ENCODE data around the gene GPR137B.

Gene GPR137B

GRCh38 chr1:236167578-236167977, 25.2 kb downstream of the GPR137B start:
- Histone ChIP-seq H3K36me3 (ENCODE audit: control insufficient read depth, insufficient read depth, low read length) (peaks cover 10% of the 10 kb centered on the region), H3K4me3 (replicated peaks; ENCODE audit: low read depth, low read length) (no peak overlapping the region), H3K27me3 (replicated peaks; ENCODE audit: control insufficient read depth, insufficient read depth, low read length) (no peaks in the 10 kb centered on the region)
- no peak for DNase-seq (ENCODE audit: extremely low read depth, insufficient read length)
- no peak for TF ChIP-seq CTCF (IDR thresholded peaks at IDR 0.05; ENCODE audit: insufficient read depth, low read length, poor library complexity, severe bottlenecking)

GRCh38 chr1:236168716-236169429, 26.5 kb downstream of the GPR137B start:
- Histone ChIP-seq H3K36me3 (ENCODE audit: control insufficient read depth, insufficient read depth, low read length) (peaks cover 10% of the 10 kb centered on the region), H3K27me3 (replicated peaks; ENCODE audit: control insufficient read depth, insufficient read depth, low read length) (no peaks in the 10 kb centered on the region), H3K4me3 (replicated peaks; ENCODE audit: low read depth, low read length) (no peak overlapping the region)
- peak; percentile 26 for TF ChIP-seq CTCF (IDR thresholded peaks at IDR 0.05; ENCODE audit: insufficient read depth, low read length, poor library complexity, severe bottlenecking)
- no peak for DNase-seq (ENCODE audit: extremely low read depth, insufficient read length)

GRCh38 chr1:236172041-236172579, 29.8 kb downstream of the GPR137B start:
- Histone ChIP-seq H3K4me3 (replicated peaks; ENCODE audit: low read depth, low read length) (no peak overlapping the region), H3K36me3 (ENCODE audit: control insufficient read depth, insufficient read depth, low read length) (peaks cover 10% of the 10 kb centered on the region), H3K27me3 (replicated peaks; ENCODE audit: control insufficient read depth, insufficient read depth, low read length) (no peaks in the 10 kb centered on the region)
- TF ChIP-seq CTCF (IDR thresholded peaks at IDR 0.05; ENCODE audit: insufficient read depth, low read length, poor library complexity, severe bottlenecking): no peak
- no peak for DNase-seq (ENCODE audit: extremely low read depth, insufficient read length)

GRCh38 chr1:236173174-236173767, 30.9 kb downstream of the GPR137B start:
- Histone ChIP-seq H3K27me3 (replicated peaks; ENCODE audit: control insufficient read depth, insufficient read depth, low read length) (no peaks in the 10 kb centered on the region), H3K4me3 (replicated peaks; ENCODE audit: low read depth, low read length) (no peak overlapping the region), H3K36me3 (ENCODE audit: control insufficient read depth, insufficient read depth, low read length) (peaks cover 14% of the 10 kb centered on the region)
- no peak for TF ChIP-seq CTCF (IDR thresholded peaks at IDR 0.05; ENCODE audit: insufficient read depth, low read length, poor library complexity, severe bottlenecking)
- DNase-seq (ENCODE audit: extremely low read depth, insufficient read length): no peak

GRCh38 chr1:236175642-236176336, 33.5 kb downstream of the GPR137B start:
- Histone ChIP-seq H3K4me3 (replicated peaks; ENCODE audit: low read depth, low read length) (no peak overlapping the region), H3K27me3 (replicated peaks; ENCODE audit: control insufficient read depth, insufficient read depth, low read length) (no peaks in the 10 kb centered on the region), H3K36me3 (ENCODE audit: control insufficient read depth, insufficient read depth, low read length) (peaks cover 10% of the 10 kb centered on the region)
- no peak for TF ChIP-seq CTCF (IDR thresholded peaks at IDR 0.05; ENCODE audit: insufficient read depth, low read length, poor library complexity, severe bottlenecking)
- no peak for DNase-seq (ENCODE audit: extremely low read depth, insufficient read length)
